ENCODE results near the gene DHFR. TPM values are rescaled to one million over a fixed set of nuclear protein-coding genes. Genes with fewer than 3 reads are reported as not detected.

The DHFR gene
- total and polyA plus RNA-seq, 2 donors (not counting 1 experiment from before 2014, with no cell fraction given), result 8.5 to 12.6 TPM

- DNase-seq (no peak), ATAC-seq (ENCODE audit: low read depth) (no peak)
- ChIA-PET POLR2A (no interaction called here), CTCF (no interaction called here)
- no peaks in the 10 kb centered on the region for H3K4me1 ChIP-seq (ENCODE audit: control insufficient read depth in 2 of 2, insufficient read depth in 2 of 2, low read length in 2 of 2)
- Mint-ChIP-seq H3K9me3 (ENCODE audit: insufficient read depth) (no peaks in the 10 kb centered on the region), H3K4me3 (no peak overlapping the region), H3K27ac (no peak overlapping the region), H3K27me3 (no peaks in the 10 kb centered on the region), H3K4me1 (no peaks in the 10 kb centered on the region)
- H3K27me3 ChIP-seq (replicated peaks in 1 of 4; ENCODE audit: control extremely low read depth in 1 of 4, control insufficient read depth in 3 of 4, insufficient read depth in 4 of 4, low read length in 3 of 4), result no peaks in the 10 kb centered on the region
- WGBS (ENCODE audit: insufficient coverage), result no CpG with 5 or more reads among the region's 4 CpGs
- TF ChIP-seq EZH2 (IDR thresholded peaks at IDR 0.05; ENCODE audit: borderline replicate concordance, insufficient read depth, low read depth, low read length, poor library complexity, severe bottlenecking) (no peak), CTCF (IDR thresholded peaks at IDR 0.05) (no peak)
- H3K9ac ChIP-seq (ENCODE audit: low read length), result no peak overlapping the region
- no peaks in the 10 kb centered on the region for H3K9me3 ChIP-seq (ENCODE audit: control extremely low read depth in 1 of 3, control insufficient read depth in 2 of 3, insufficient read depth in 1 of 3, low read length in 2 of 3)
- no peak overlapping the region for H2AFZ ChIP-seq (ENCODE audit: insufficient read depth, low read depth, low read length, poor library complexity, severe bottlenecking)
- H4K20me1 ChIP-seq (ENCODE audit: control insufficient read depth, insufficient read depth, low read length, poor library complexity, severe bottlenecking), result no peaks in the 10 kb centered on the region
- no peak overlapping the region for H3K4me2 ChIP-seq (replicated peaks; ENCODE audit: low read depth, low read length, poor library complexity, severe bottlenecking)
- intact Hi-C loops (cut with micrococcal nuclease), result no loop called here
- no peak overlapping the region for H3K4me3 ChIP-seq (ENCODE audit: control extremely low read depth in 1 of 5, extremely low read depth in 1 of 5, insufficient read depth in 1 of 5, low read depth in 2 of 5, low read length in 4 of 5)
- no peak overlapping the region for H3K27ac ChIP-seq (ENCODE audit: low read length in 2 of 2)
- no peaks in the 10 kb centered on the region for H3K36me3 ChIP-seq (replicated peaks in 1 of 2; ENCODE audit: control extremely low read depth in 1 of 2, control insufficient read depth in 1 of 2, extremely low read depth in 1 of 2, insufficient read depth in 2 of 2, low read length in 1 of 2)
- H3K79me2 ChIP-seq (ENCODE audit: control insufficient read depth, insufficient read depth, low read length), result no peaks in the 10 kb centered on the region
Measured at GRCh38 chr5:80618438-80618837, 36.3 kb downstream of the DHFR start.

- intact Hi-C loops (cut with micrococcal nuclease), result no loop called here
- H3K9me3 ChIP-seq (ENCODE audit: control extremely low read depth in 1 of 3, control insufficient read depth in 2 of 3, insufficient read depth in 1 of 3, low read length in 2 of 3), result no peaks in the 10 kb centered on the region
- no peaks in the 10 kb centered on the region for H3K79me2 ChIP-seq (ENCODE audit: control insufficient read depth, insufficient read depth, low read length)
- Mint-ChIP-seq H3K27me3 (no peaks in the 10 kb centered on the region), H3K9me3 (ENCODE audit: insufficient read depth) (peaks cover 2% of the 10 kb centered on the region), H3K4me3 (no peak overlapping the region), H3K4me1 (no peaks in the 10 kb centered on the region), H3K27ac (no peak overlapping the region)
- DNase-seq (no peak), ATAC-seq (ENCODE audit: low read depth) (no peak)
- WGBS (ENCODE audit: insufficient coverage), result 91% methylated on average over 17 of the region's 17 CpGs
- no peak overlapping the region for H2AFZ ChIP-seq (ENCODE audit: insufficient read depth, low read depth, low read length, poor library complexity, severe bottlenecking)
- H4K20me1 ChIP-seq (ENCODE audit: control insufficient read depth, insufficient read depth, low read length, poor library complexity, severe bottlenecking), result no peaks in the 10 kb centered on the region
- H3K27me3 ChIP-seq (replicated peaks in 1 of 4; ENCODE audit: control extremely low read depth in 1 of 4, control insufficient read depth in 3 of 4, insufficient read depth in 4 of 4, low read length in 3 of 4), result no peaks in the 10 kb centered on the region
- no peak overlapping the region for H3K4me2 ChIP-seq (replicated peaks; ENCODE audit: low read depth, low read length, poor library complexity, severe bottlenecking)
- CTCF ChIA-PET, result no interaction called here
- TF ChIP-seq EZH2 (IDR thresholded peaks at IDR 0.05; ENCODE audit: borderline replicate concordance, insufficient read depth, low read depth, low read length, poor library complexity, severe bottlenecking) (no peak), CTCF (IDR thresholded peaks at IDR 0.05) (no peak)
- no peak overlapping the region for H3K27ac ChIP-seq (ENCODE audit: low read length in 2 of 2)
- POLR2A ChIA-PET, result no interaction called here
- no peak overlapping the region for H3K9ac ChIP-seq (ENCODE audit: low read length)
- H3K4me3 ChIP-seq (ENCODE audit: control extremely low read depth in 1 of 5, extremely low read depth in 1 of 5, insufficient read depth in 1 of 5, low read depth in 2 of 5, low read length in 4 of 5), result no peak overlapping the region
- H3K4me1 ChIP-seq (ENCODE audit: control insufficient read depth in 2 of 2, insufficient read depth in 2 of 2, low read length in 2 of 2), result no peaks in the 10 kb centered on the region
- H3K36me3 ChIP-seq (replicated peaks in 1 of 2; ENCODE audit: control extremely low read depth in 1 of 2, control insufficient read depth in 1 of 2, extremely low read depth in 1 of 2, insufficient read depth in 2 of 2, low read length in 1 of 2), result no peaks in the 10 kb centered on the region
Measured at GRCh38 chr5:80615266-80615914, 39.4 kb downstream of the DHFR start.

Data from B cell (primary cell).